HCT116 (cell line): ENCODE results near the gene TNKS2. TPM values are rescaled to one million over a fixed set of nuclear protein-coding genes. Genes with fewer than 3 reads are reported as not detected.

ENCODE experiments used
- ATAC-seq: fragments of 200-7000 bp; cut with Tn5 transposase; 2 replicates; pipeline ENCODE4 v1.9.1; 2020; ENCODE audit warnings: mild to moderate bottlenecking, moderate library complexity
- BruUV-seq: library from RNA; stranded (reverse); fragments of 400-500 nt; replicated peaks from 2 replicates; lab custom pipeline; 2021; lab: Mats Ljungman, UMichigan
- CTCF ChIA-PET: fragments of 300-600 bp; sonication (Branson Sonifier 250); formaldehyde crosslinking; loops from one replicate; lab custom pipeline; 2021; ENCODE audit warnings: antibody characterized with exemption; lab: Charles Lee
- POLR2A ChIA-PET: fragments of 300-600, 350-600 bp; sonication (Branson Sonifier 250); formaldehyde crosslinking; loops from one replicate; lab custom pipeline; 2021; ENCODE audit warnings: antibody characterized with exemption; lab: Charles Lee
- RAD21 ChIA-PET, 2 experiments: fragments of 300-600 bp; sonication (Branson Sonifier 250); formaldehyde crosslinking; loops; one replicate each; lab custom pipeline; 2023; ENCODE audit warnings: low total read pairs in 2 of 2; ENCODE audit not compliant: uncharacterized antibody in 2 of 2, unreplicated experiment in 2 of 2, low non-redundant PET in 1 of 2; lab: Charles Lee
- DNase-seq: peaks from one replicate; pipeline ENCODE4 v3.0.0-alpha.2; 2010; ENCODE audit warnings: low read depth, low spot score
- H2AFZ ChIP-seq: fragments of 200-600 bp; shearing (Covaris generic), sonication (generic); 2 replicates; pipeline ENCODE4 v1.6.1; 2017; ENCODE audit warnings: low read depth, mixed run types, mixed read lengths, antibody characterized with exemption, low read length; ENCODE audit not compliant: poor library complexity, severe bottlenecking
- H3K27ac ChIP-seq: 2 replicates; pipeline ENCODE4 v1.5.1; 2012; ENCODE audit warnings: low read depth, low read length
- H3K27me3 ChIP-seq: fragments of 200-600 bp; sonication (generic); 2 replicates; pipeline ENCODE4 v1.6.1; 2016; ENCODE audit warnings: mixed run types, low read length, mixed read lengths; ENCODE audit not compliant: insufficient read depth
- H3K36me3 ChIP-seq, 2 experiments: fragments of 200-500 bp in 1 of 2; fragments of 200-600 bp in 1 of 2; sonication (Bioruptor generic) in 1 of 2; sonication (generic) in 1 of 2; 2 replicates each; pipeline versions ENCODE4 v1.5.1 to v1.6.1; 2014 to 2016; ENCODE audit warnings: low read length in 2 of 2, inconsistent platforms in 1 of 2, mixed read lengths in 1 of 2, mixed run types in 1 of 2; ENCODE audit not compliant: insufficient read depth in 2 of 2, control insufficient read depth in 1 of 2
- H3K4me1 ChIP-seq, 2 experiments: fragments of 200-600 bp in 1 of 2; sonication (generic) in 1 of 2; 2 replicates each; pipeline versions ENCODE4 v1.5.1 to v1.6.1; 2012 to 2017; ENCODE audit warnings: low read length in 2 of 2, inconsistent platforms in 1 of 2, mild to moderate bottlenecking in 1 of 2, mixed read lengths in 1 of 2, mixed run types in 1 of 2, moderate library complexity in 1 of 2; ENCODE audit not compliant: insufficient read depth in 2 of 2, control insufficient read depth in 1 of 2
- H3K4me2 ChIP-seq: fragments of 200-600 bp; sonication (generic); 2 replicates; pipeline ENCODE4 v1.6.1; 2017; ENCODE audit warnings: mixed run types, low read length, mixed read lengths
- H3K4me3 ChIP-seq, 2 experiments: fragments of 200-600 bp in 1 of 2; sonication (generic) in 1 of 2; replicated peaks in 1 of 2; 2 replicates each; pipeline ENCODE4 v1.5.1; 2011 to 2016; ENCODE audit warnings: low read length in 2 of 2, control low read depth in 1 of 2, low read depth in 1 of 2, mild to moderate bottlenecking in 1 of 2, mixed read lengths in 1 of 2, mixed run types in 1 of 2
- H3K79me2 ChIP-seq: fragments of 200-600 bp; sonication (generic); 2 replicates; pipeline ENCODE4 v1.6.1; 2017; ENCODE audit warnings: mild to moderate bottlenecking, mixed run types, low read length, moderate library complexity, mixed read lengths; ENCODE audit not compliant: insufficient read depth
- H3K9ac ChIP-seq: fragments of 200-600 bp; sonication (generic); 2 replicates; pipeline ENCODE4 v1.6.1; 2016; ENCODE audit warnings: low read length, mixed read lengths
- H3K9me2 ChIP-seq: fragments of 200-600 bp; sonication (generic), shearing (Covaris generic); 2 replicates; pipeline ENCODE4 v1.6.1; 2017; ENCODE audit warnings: mixed run types, mild to moderate bottlenecking, moderate library complexity; ENCODE audit not compliant: insufficient read depth
- H3K9me3 ChIP-seq, 2 experiments: fragments of 200-500 bp in 1 of 2; fragments of 200-600 bp in 1 of 2; sonication (Bioruptor generic) in 1 of 2; sonication (generic) in 1 of 2; 2 replicates each; pipeline ENCODE4 v1.6.1; 2014 to 2017; ENCODE audit warnings: low read length in 2 of 2, mixed read lengths in 2 of 2, inconsistent platforms in 1 of 2, low read depth in 1 of 2, mild to moderate bottlenecking in 1 of 2, mixed run types in 1 of 2, moderate library complexity in 1 of 2; ENCODE audit not compliant: control insufficient read depth in 1 of 2, insufficient read depth in 1 of 2
- H4K20me1 ChIP-seq: fragments of 200-600 bp; sonication (generic), shearing (Covaris generic); 2 replicates; pipeline ENCODE4 v1.6.1; 2017; ENCODE audit warnings: mixed run types, mild to moderate bottlenecking, moderate library complexity; ENCODE audit not compliant: insufficient read depth
- ELF1 ChIP-seq: IDR thresholded peaks from 2 replicates; pipeline ENCODE4 v1.6.1; 2012; ENCODE audit warnings: low read depth, borderline replicate concordance
- EZH2 ChIP-seq: fragments of 200-600 bp; sonication (generic); IDR thresholded peaks from 2 replicates; pipeline ENCODE4 v1.6.1; 2017; ENCODE audit warnings: antibody characterized with exemption, mixed run types
- SRF ChIP-seq: IDR thresholded peaks from 2 replicates; pipeline ENCODE4 v1.6.1; 2012; ENCODE audit warnings: low read depth
- TCF7L2 ChIP-seq: IDR thresholded peaks from 2 replicates; pipeline ENCODE4 v1.7.0; 2011; ENCODE audit warnings: borderline replicate concordance, inconsistent platforms; ENCODE audit not compliant: insufficient read depth, insufficient read length; ENCODE audit errors: extremely low read depth
- intact Hi-C: fragments of 100-400 bp; cut with micrococcal nuclease; formaldehyde crosslinking; loops from 2 replicates; pipeline ENCODE4 v1.10.0; 2022
- total RNA-seq: library from RNA; stranded (reverse); gene quantifications from one replicate; pipeline ENCODE4 v1.2.1, GENCODE V29; 2021; ENCODE audit not compliant: unreplicated experiment
- TF ChIP-seq, protein P1 (sequence below): IDR thresholded peaks from 2 replicates; pipeline ENCODE4 v1.6.1; 2011; ENCODE audit warnings: mild to moderate bottlenecking, low read length, moderate library complexity; ENCODE audit not compliant: insufficient replicate concordance; ENCODE audit errors: extremely low read depth
- TF ChIP-seq, protein P2 (sequence below): IDR thresholded peaks from 2 replicates; pipeline ENCODE4 v1.6.1; 2012

TNKS2 gene
- total RNA-seq, 1 experiment from 2014 or later: 20.7 TPM

DNA sequence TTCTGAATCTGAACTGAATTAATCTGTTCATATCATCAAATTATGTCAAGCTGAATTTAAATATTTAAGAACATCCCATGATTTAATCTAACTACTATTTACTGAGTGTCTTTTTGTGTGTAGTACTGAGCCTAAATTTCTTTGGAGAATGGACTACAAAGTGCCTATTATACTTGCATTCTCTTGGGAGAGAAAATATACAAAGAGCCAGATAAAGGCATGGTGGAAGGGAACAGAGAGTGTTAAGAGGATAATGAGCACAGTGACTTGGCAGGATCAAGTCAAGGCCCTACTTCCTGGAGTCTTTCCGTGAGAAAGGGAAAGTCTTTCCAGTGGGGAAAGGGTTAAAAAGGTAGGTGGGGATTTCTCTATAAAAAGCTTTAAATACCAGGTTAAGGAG, 15.0 kb downstream of the TNKS2 start (continued):
- TF ChIP-seq EZH2: no peak
- TF ChIP-seq, protein P1, sequence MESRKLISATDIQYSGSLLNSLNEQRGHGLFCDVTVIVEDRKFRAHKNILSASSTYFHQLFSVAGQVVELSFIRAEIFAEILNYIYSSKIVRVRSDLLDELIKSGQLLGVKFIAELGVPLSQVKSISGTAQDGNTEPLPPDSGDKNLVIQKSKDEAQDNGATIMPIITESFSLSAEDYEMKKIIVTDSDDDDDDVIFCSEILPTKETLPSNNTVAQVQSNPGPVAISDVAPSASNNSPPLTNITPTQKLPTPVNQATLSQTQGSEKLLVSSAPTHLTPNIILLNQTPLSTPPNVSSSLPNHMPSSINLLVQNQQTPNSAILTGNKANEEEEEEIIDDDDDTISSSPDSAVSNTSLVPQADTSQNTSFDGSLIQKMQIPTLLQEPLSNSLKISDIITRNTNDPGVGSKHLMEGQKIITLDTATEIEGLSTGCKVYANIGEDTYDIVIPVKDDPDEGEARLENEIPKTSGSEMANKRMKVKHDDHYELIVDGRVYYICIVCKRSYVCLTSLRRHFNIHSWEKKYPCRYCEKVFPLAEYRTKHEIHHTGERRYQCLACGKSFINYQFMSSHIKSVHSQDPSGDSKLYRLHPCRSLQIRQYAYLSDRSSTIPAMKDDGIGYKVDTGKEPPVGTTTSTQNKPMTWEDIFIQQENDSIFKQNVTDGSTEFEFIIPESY: no peak
- TF ChIP-seq TCF7L2: no peak

DNA sequence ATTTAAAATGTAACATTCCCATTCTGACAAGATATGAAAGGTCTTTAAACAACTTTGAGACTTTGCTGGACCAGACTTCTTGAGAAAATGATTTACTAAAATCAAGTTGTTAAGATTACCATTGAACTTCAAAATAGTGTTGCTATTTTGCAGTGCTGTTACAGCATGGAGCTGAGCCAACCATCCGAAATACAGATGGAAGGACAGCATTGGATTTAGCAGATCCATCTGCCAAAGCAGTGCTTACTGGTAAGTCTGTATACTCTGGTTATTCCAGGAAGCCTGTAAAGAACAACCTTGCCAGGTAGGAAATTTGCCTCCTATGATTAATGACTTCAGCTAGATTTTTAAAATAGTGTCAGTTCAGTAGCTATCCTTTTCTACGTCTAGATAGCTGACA, 18.8 kb downstream of the TNKS2 start:
- intact Hi-C loops: no loop called here
- CTCF ChIA-PET: no interaction called here
- no peak overlapping the region for H2AFZ ChIP-seq
- H3K9me3 ChIP-seq: no peaks in the 10 kb centered on the region
- no peak overlapping the region for H3K27ac ChIP-seq
- DNase-seq (no peak), ATAC-seq (no peak)
- no TSS peak for BruUV-seq
- H3K79me2 ChIP-seq: peaks cover 24% of the 10 kb centered on the region
- no peaks in the 10 kb centered on the region for H3K27me3 ChIP-seq
- H3K9ac ChIP-seq: no peak overlapping the region
- H3K4me3 ChIP-seq: no peak overlapping the region
- no peaks in the 10 kb centered on the region for H4K20me1 ChIP-seq
- no peak overlapping the region for H3K4me2 ChIP-seq
- TF ChIP-seq, protein P2, sequence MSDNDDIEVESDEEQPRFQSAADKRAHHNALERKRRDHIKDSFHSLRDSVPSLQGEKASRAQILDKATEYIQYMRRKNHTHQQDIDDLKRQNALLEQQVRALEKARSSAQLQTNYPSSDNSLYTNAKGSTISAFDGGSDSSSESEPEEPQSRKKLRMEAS: no peak
- no peak for TF ChIP-seq ELF1
- no peak for TF ChIP-seq SRF
- peaks cover 31 to 59% of the 10 kb centered on the region in 2 experiments for H3K36me3 ChIP-seq
- no peaks in the 10 kb centered on the region for H3K4me1 ChIP-seq
- POLR2A ChIA-PET: no interaction called here
- RAD21 ChIA-PET: no interaction called here
- H3K9me2 ChIP-seq: no peaks in the 10 kb centered on the region
